ENCODE measurements around the gene ORC6.

Gene ORC6

DNA sequence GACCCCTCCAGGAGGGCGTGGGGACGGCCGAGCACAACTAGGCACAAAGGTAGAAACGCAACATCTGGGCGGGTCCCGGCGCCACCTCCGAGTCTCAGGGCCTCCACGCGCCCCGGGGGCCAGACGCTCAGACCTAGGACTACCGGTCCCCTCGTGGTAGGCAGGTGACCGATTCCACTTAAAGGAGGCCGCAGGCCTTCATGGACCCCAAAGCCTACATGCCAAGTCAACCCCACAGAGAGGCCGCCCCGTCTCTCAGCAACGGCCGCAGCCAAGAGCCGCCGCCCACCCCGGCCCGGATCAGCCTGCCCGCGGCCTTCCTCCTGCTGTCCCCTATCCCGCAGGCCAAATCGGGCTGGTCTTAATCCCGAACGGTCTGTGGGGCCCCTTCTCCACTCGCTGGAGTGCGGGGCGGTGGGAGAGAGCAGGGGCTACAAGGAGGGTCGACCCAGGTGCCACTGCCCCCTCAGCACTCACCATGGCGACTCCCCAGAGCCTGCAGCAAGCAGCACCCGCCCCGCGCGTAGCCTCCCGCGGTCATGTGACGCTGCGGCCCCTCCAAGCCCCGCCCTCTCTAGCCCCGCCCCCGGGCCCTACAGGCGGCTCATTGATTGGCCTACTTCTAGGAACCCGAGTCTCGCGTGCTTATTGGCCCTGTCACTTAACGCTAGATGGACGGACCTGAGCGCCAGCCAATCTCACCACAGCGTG is 650 bp upstream of the ORC6 start, which contains the start of gene VPS35:
Gene VPS35 (minus strand): TSS at position 525 of the 711 bp plus-strand sequence. CDS start 45 bp downstream, at position 480.
- peak; percentile 99 for DNase-seq (ENCODE audit: low read depth)
- H3K4me3 ChIP-seq (ENCODE audit: low read length), result peak within 1 kb of the TSS; percentile 84
- TF ChIP-seq CTCF (IDR thresholded peaks at IDR 0.05; ENCODE audit: insufficient read depth, low read depth, low read length, missing control alignments), result no peak

GRCh38 chr16:46690281-46691178 is 1.1 kb downstream of the ORC6 start:
- H3K4me3 ChIP-seq (ENCODE audit: low read length), result peak overlapping the region; percentile 84
- DNase-seq (ENCODE audit: low read depth), result peak; percentile 20
- TF ChIP-seq CTCF (IDR thresholded peaks at IDR 0.05; ENCODE audit: insufficient read depth, low read depth, low read length, missing control alignments), result no peak

DNA sequence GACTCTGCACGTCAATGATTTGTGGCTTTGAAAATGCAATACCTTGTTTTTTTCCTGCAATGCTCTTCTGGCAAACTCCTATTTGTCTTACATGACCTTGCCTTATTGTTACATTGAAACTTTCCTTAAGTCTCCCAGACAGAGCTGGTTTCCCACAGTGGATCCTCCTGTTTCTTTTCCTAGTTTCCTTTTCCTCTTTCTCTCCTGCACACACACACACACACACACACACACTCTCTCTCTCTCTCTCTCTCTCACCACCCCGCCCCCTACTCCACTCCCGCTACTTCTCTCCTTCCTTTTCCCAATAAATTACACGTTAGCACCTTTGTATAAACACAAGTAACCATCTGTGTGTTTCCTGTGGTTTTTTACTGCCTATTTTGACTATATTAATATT is 2.3 kb downstream of the ORC6 start:
- H3K4me3 ChIP-seq (ENCODE audit: low read length), result no peak overlapping the region
- no peak for TF ChIP-seq CTCF (IDR thresholded peaks at IDR 0.05; ENCODE audit: insufficient read depth, low read depth, low read length, missing control alignments)
- peak; percentile 8 for DNase-seq (ENCODE audit: low read depth)

- TF ChIP-seq CTCF (IDR thresholded peaks at IDR 0.05; ENCODE audit: insufficient read depth, low read depth, low read length, missing control alignments), result no peak
- no peak overlapping the region for H3K4me3 ChIP-seq (ENCODE audit: low read length)
- DNase-seq (ENCODE audit: low read depth), result no peak
Measured at GRCh38 chr16:46693598-46693997, 4.1 kb downstream of the ORC6 start.

DNA sequence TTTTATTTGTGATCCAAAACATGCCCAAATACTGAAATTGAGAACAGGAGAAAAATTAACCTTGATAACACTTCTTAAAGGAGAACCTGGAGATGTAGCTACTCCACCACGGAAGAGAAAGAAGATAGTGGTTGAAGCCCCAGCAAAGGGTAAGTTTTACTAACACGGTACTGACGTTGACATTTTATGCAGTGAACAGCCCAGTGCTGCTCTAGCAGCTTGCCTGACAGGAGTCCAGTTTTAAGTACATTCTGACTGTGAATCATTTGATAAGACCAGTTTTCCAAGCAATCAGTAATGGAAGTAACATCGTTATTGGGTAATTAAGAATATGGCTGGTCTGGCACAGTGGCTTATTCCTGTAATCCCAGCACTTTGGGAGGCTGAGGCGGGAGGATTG is 6.5 kb downstream of the ORC6 start:
- TF ChIP-seq CTCF (IDR thresholded peaks at IDR 0.05; ENCODE audit: insufficient read depth, low read depth, low read length, missing control alignments), result no peak
- DNase-seq (ENCODE audit: low read depth), result no peak
- no peak overlapping the region for H3K4me3 ChIP-seq (ENCODE audit: low read length)

- DNase-seq (ENCODE audit: low read depth), result no peak
- H3K4me3 ChIP-seq (ENCODE audit: low read length), result no peak overlapping the region
- no peak for TF ChIP-seq CTCF (IDR thresholded peaks at IDR 0.05; ENCODE audit: insufficient read depth, low read depth, low read length, missing control alignments)
Measured at GRCh38 chr16:46696957-46697356, 7.5 kb downstream of the ORC6 start.
